GM18508 (cell line): Measurements from ENCODE around the gene GPR155.
A peak's percentile ranks its signal among the peaks of the same experiment; 100 is the strongest.
"Not testable (repeated sequence)": the region's sequence is repeated elsewhere in the genome, so short reads cannot be mapped to it uniquely, and the experiment has no call there.

Experiments used
- ATAC-seq: cut with Tn5 transposase; IDR thresholded peaks from one replicate; pipeline ENCODE4 v1.9.1; 2021; ENCODE audit warnings: moderate number of reproducible peaks; ENCODE audit not compliant: insufficient read depth, unreplicated experiment

GPR155 gene

DNA sequence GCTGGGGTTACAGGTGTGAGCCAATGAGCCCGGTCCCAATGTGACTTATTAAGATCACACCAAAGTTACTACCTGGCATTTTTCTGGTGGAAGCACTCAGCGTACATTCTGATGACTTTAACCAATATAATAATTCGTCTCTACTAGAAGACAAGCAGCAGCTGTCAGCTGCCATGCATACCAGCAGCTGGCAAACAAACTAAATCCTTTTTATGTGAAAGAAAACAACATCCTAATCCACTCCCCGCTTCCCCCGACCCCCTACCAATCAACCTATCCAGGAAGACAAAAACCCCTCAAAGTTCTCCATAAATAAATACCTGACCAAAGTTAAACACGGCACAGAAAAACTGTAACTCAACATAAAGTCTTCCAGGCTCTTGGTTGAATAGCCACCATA, 42.1 kb downstream of the GPR155 start:
- ATAC-seq, result no peak

DNA sequence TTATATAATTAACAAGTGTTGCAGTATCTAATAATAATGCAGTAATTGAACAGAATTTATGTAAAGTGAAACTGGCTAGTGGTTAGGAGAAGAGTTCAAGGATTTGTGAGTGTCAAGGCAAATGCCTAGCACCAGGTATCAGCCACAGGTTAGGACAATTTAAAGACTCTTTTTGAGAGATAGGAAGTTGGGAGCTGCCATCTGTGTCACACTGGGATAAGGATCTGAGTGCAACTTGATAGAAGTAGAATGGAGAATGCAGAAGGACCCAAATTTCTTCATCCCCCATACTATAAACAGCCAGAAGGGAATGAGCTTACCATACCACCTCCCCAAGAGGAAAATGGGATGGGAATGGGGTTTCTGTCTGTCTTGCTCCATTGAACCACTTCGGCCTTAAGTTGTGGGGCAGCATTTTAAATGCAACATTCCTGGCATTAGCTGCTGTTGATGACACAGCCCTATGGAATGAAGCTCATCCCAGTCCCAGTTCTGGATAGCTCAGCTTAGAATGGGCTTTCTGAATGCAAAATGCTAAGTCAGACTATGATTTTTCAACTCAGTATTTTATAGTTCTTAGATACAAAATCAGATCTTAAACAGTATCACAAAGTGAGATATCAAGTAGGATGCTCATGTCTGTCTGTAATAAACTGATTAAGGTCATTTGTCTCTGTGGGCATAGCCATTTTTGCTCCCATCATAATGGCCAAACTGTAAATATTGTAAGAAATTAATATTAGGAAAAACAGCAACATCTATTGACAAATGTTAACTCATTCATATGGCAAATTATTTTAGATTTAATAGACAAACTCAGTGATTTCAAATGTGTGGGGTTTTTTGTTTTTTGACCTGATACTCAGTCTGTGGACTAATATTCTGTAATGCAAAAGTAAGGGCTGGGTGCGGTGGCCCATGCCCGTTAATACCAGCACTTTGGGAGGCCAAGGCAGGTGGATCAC, 44.0 kb downstream of the GPR155 start:
- no peak for ATAC-seq

GRCh38 chr2:174439950-174440349, 46.9 kb downstream of the GPR155 start:
- ATAC-seq, result no peak

GRCh38 chr2:174439323-174439722, 47.5 kb downstream of the GPR155 start:
- no peak for ATAC-seq

- ATAC-seq, result no peak
Measured at GRCh38 chr2:174438146-174438886, 48.5 kb downstream of the GPR155 start.

- no peak for ATAC-seq
Measured at GRCh38 chr2:174436351-174436750, 50.5 kb downstream of the GPR155 start.

GRCh38 chr2:174431902-174432301, 54.9 kb downstream of the GPR155 start:
- ATAC-seq, result no peak

DNA sequence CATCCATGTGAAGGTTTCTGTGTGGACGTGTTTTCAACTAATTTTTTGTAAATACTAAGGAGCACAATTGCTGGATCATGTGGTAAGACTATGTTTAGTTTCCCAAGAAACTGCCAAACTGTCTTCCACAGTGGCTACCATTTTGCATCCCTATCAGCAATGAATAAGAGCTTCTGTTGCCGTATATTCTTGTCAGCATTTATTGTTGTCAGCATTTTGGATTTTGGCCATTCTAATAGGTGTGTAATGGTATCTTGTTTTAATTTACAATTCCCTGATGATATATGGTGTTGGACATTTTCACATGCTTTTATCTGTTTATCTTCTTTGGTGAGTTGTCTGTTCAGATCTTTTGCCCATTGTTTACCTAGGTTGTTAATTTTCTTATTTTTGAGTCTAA, 56.8 kb downstream of the GPR155 start:
- no peak for ATAC-seq

DNA sequence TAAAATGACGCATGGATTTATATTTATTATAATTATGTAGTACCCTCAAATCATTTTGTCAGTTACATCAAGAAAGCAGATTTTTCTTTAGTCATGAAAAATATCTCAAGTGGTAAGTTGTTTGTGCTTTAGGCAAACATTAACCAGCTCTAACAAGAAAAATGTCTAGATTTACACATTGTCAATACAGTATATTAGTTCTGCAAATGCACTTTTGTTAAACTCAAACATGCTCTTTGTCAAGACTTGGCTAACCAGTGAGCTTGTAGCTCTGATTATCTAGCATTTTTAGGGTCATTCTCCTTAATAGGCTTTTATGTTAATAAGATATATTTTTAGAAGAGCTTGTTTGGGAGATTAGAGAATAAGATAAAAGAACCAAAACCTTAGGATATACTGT, 58.6 kb downstream of the GPR155 start:
- no peak for ATAC-seq

GRCh38 chr2:174412256-174412655, 74.6 kb downstream of the GPR155 start:
- no peak for ATAC-seq

DNA sequence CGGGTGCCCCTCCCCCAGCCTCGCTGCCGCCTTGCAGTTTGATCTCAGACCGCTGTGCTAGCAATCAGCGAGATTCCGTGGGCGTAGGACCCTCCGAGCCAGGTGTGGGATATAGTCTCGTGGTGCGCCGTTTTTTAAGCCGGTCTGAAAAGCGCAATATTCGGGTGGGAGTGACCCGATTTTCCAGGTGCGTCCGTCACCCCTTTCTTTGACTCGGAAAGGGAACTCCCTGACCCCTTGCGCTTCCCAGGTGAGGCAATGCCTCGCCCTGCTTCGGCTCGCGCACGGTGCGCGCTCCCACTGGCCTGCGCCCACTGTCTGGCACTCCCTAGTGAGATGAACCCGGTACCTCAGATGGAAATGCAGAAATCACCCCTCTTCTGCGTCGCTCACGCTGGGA, 76.8 kb downstream of the GPR155 start:
- not testable (repeated sequence) for ATAC-seq

- no peak for ATAC-seq
Measured at GRCh38 chr2:174403628-174404027, 83.2 kb downstream of the GPR155 start.

- ATAC-seq, result no peak
Measured at GRCh38 chr2:174400853-174401252, 86.0 kb downstream of the GPR155 start.

DNA sequence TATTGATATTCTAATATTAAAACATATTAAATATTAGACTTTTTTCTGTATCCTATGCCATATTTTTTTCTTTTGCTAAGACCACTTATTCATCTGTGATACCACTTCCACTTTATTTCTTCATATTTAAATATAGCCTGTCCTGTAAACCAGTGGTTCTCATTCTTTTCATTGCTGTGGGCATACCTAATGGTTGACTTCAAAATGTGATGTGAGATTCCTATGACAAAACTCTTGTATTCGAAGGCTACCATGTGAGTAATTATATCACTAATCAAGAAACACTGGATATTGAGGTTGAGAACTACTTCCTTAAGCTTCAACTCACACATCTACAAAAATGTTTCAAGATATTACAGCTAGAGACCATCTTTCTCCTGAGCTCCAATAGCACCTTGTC, 87.7 kb downstream of the GPR155 start:
- no peak for ATAC-seq

DNA sequence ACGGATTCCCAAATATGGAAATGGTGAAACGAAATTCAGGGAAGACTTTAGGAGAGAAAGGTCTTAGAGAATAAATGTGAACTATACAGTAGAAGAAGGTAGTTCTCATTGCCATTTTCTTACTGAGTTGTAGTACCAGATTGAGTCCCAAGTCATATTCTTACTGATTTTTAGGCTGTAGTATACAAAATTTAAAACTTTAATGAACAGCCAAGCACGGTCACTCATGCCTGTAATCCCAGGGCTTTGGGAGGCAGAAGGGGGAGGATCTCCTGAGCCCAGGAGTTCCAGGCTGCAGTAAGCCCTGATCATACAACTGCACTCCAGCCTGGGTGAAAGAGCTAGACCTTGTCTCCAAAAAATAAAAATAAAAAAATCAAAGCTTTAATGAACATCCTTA, 89.1 kb downstream of the GPR155 start:
- ATAC-seq, result no peak

GRCh38 chr2:174395969-174396630, 90.7 kb downstream of the GPR155 start:
- no peak for ATAC-seq

- ATAC-seq, result peak; percentile 78
Measured at GRCh38 chr2:174395284-174395968, 91.4 kb downstream of the GPR155 start, which contains the start of gene SCRN3. Gene SCRN3, plus strand, starts transcription at chr2:174395730. Its CDS starts 2,554 bp downstream, at chr2:174398284.

- no peak for ATAC-seq
Measured at GRCh38 chr2:174392706-174393105, 94.1 kb downstream of the GPR155 start.

GRCh38 chr2:174390303-174390702, 96.5 kb downstream of the GPR155 start:
- ATAC-seq, result not testable (repeated sequence)

DNA sequence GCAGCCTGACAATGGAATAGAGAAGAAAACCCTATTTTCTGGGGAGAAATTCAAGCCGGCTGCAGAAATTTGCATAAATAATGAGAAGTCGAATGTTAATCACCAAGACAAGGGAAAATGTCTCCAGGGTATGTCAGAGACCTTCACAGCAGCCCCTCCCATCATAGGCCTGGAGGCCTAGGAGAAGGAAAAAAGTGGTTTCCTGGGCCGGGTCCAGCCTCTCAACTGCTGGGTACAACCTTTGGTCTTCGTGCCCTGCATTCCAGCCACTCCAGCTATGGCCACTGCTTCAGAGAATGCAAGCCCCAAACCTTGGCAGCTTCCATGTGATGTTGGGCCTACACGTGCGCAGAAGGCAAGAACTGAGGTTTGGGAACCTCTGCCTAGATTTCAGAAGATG, 97.3 kb downstream of the GPR155 start:
- no peak for ATAC-seq
